Measurements from ENCODE around the gene CHRM3.

GRCh38 chr1:239422818-239423217 lies 36.5 kb downstream of the CHRM3 start:
- TF ChIP-seq CTCF (IDR thresholded peaks at IDR 0.05) (no peak), POLR2A (IDR thresholded peaks at IDR 0.05) (no peak)

All from testis (tissue), 2 donors.